MM.1S (cell line): ENCODE measurements around the gene LYL1.
A peak's percentile ranks its signal among the peaks of the same experiment; 100 is the strongest.

ENCODE experiments used
- DNase-seq: peaks from one replicate; pipeline ENCODE4 v3.0.0-alpha.2; 2015
- H2AFZ ChIP-seq: fragments of 300-600 bp; sonication (generic); 2 replicates; pipeline ENCODE4 v1.6.0; 2016; ENCODE audit warnings: antibody characterized with exemption, low read length
- H3F3A ChIP-seq: fragments of 300-600 bp; sonication (generic); 2 replicates; pipeline ENCODE4 v1.6.1; 2016; ENCODE audit warnings: mild to moderate bottlenecking, antibody characterized with exemption, low read length, moderate library complexity, mixed read lengths; ENCODE audit not compliant: insufficient read depth
- H3K27ac ChIP-seq: fragments of 300-600 bp; sonication (generic); 2 replicates; pipeline ENCODE4 v1.5.1; 2016; ENCODE audit warnings: mild to moderate bottlenecking, low read length
- H3K27me3 ChIP-seq: fragments of 300-600 bp; sonication (generic); replicated peaks from 2 replicates; pipeline ENCODE4 v1.6.0; 2016; ENCODE audit warnings: low read length; ENCODE audit not compliant: insufficient read depth
- H3K36me3 ChIP-seq: fragments of 300-600 bp; sonication (generic); replicated peaks from 2 replicates; pipeline ENCODE4 v1.6.1; 2016; ENCODE audit warnings: mild to moderate bottlenecking, low read length, mixed read lengths; ENCODE audit not compliant: insufficient read depth
- H3K4me1 ChIP-seq: fragments of 300-600 bp; sonication (generic); 2 replicates; pipeline ENCODE4 v1.6.1; 2016; ENCODE audit warnings: low read length, mixed read lengths
- H3K4me2 ChIP-seq: fragments of 300-600 bp; sonication (generic); 2 replicates; pipeline ENCODE4 v1.6.0; 2016; ENCODE audit warnings: low read depth, low read length
- H3K4me3 ChIP-seq: fragments of 300-600 bp; sonication (generic); 2 replicates; pipeline ENCODE4 v1.5.1; 2016; ENCODE audit warnings: low read length, mixed read lengths
- H3K79me2 ChIP-seq: fragments of 300-600 bp; sonication (generic); 2 replicates; pipeline ENCODE4 v1.6.1; 2016; ENCODE audit warnings: mixed run types, low read length, mixed read lengths
- H3K9ac ChIP-seq: fragments of 300-600 bp; sonication (generic); 2 replicates; pipeline ENCODE4 v1.6.1; 2016; ENCODE audit warnings: low read length, mixed read lengths
- H3K9me2 ChIP-seq: fragments of 300-600 bp; sonication (generic); replicated peaks from 2 replicates; pipeline ENCODE4 v1.6.1; 2016; ENCODE audit warnings: mild to moderate bottlenecking, low read length, mixed read lengths; ENCODE audit not compliant: insufficient read depth
- H3K9me3 ChIP-seq: fragments of 300-600 bp; sonication (generic); replicated peaks from 2 replicates; pipeline ENCODE4 v1.6.1; 2016; ENCODE audit warnings: mild to moderate bottlenecking, low read length, mixed read lengths; ENCODE audit not compliant: insufficient read depth
- H4K20me1 ChIP-seq: fragments of 300-600 bp; sonication (generic); 2 replicates; pipeline ENCODE4 v1.6.1; 2016; ENCODE audit warnings: mild to moderate bottlenecking, low read length, moderate library complexity, mixed read lengths; ENCODE audit not compliant: insufficient read depth
- EZH2 ChIP-seq: fragments of 300-600 bp; sonication (generic); optimal IDR thresholded peaks from 2 replicates; pipeline ENCODE3; 2017; ENCODE audit warnings: low read depth, mild to moderate bottlenecking, antibody characterized with exemption, low read length, mixed read lengths
- EZH2phosphoT487 ChIP-seq: fragments of 300-600 bp; sonication (generic); IDR thresholded peaks from 2 replicates; pipeline ENCODE4 v1.6.1; 2018; ENCODE audit warnings: antibody characterized with exemption, low read length
- TF ChIP-seq, protein P1 (sequence below): fragments of 300-600 bp; sonication (generic); IDR thresholded peaks from 2 replicates; pipeline ENCODE4 v1.5.1; 2016; ENCODE audit warnings: antibody characterized with exemption, low read length, mixed read lengths

LYL1 gene

DNA sequence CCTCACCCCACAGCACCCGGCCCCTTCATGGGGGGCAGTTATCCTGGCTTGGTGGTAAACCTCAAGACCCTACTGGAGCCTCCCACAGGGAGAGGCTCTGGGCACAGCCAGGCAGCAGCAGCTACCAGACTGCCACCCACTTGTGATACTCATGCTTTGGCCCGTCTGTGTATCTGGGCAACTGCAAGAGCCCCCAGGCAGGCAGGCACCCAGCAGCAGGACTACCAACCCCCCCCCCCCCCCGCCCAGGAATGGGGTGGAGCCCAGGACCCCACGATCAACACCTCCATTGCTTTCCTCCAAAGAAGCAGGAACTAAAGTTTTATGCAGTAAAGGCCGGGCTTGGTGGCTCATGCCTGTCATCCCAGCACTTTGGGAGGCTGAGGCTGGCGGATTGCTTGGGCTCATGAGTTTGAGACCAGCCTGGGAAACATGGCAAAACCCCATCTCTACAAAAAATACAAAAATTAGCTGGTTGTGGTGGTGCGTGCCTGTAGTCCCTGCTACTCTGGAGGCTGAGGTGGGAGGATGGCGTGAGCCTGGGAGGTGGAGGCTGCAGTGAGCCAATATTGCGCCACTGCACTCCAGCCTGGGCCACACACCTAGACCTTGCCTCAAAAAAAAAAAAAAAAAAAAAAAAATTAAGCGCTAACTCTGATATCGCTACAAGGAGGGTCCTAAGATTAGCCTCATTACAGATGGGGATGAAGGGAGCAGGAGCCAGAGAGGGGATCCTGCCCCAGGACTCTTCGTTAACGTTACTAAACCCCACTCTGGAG lies 1.1 kb upstream of the LYL1 start:
- peak overlapping the region; percentile 67 for H3K4me3 ChIP-seq
- H3K27ac ChIP-seq = peak overlapping the region; percentile 54; the same call in 1 of the 2 replicates
- H2AFZ ChIP-seq = peak overlapping the region; percentile 87
- peak overlapping the region; percentile 50; the same call in 1 of the 2 replicates for H3K9ac ChIP-seq
- H3K9me3 ChIP-seq = no peaks in the 10 kb centered on the region
- no peaks in the 10 kb centered on the region for H3K36me3 ChIP-seq
- no peaks in the 10 kb centered on the region for H4K20me1 ChIP-seq
- H3F3A ChIP-seq = peaks cover 20% of the 10 kb centered on the region
- peaks cover 5% of the 10 kb centered on the region for H3K79me2 ChIP-seq
- peaks cover 4% of the 10 kb centered on the region for H3K27me3 ChIP-seq
- DNase-seq = no peak
- TF ChIP-seq EZH2 (no peak), EZH2phosphoT487 (no peak)
- TF ChIP-seq, protein P1, sequence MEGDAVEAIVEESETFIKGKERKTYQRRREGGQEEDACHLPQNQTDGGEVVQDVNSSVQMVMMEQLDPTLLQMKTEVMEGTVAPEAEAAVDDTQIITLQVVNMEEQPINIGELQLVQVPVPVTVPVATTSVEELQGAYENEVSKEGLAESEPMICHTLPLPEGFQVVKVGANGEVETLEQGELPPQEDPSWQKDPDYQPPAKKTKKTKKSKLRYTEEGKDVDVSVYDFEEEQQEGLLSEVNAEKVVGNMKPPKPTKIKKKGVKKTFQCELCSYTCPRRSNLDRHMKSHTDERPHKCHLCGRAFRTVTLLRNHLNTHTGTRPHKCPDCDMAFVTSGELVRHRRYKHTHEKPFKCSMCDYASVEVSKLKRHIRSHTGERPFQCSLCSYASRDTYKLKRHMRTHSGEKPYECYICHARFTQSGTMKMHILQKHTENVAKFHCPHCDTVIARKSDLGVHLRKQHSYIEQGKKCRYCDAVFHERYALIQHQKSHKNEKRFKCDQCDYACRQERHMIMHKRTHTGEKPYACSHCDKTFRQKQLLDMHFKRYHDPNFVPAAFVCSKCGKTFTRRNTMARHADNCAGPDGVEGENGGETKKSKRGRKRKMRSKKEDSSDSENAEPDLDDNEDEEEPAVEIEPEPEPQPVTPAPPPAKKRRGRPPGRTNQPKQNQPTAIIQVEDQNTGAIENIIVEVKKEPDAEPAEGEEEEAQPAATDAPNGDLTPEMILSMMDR = no peak
- H3K9me2 ChIP-seq = no peaks in the 10 kb centered on the region
- H3K4me1 ChIP-seq = peaks cover 26% of the 10 kb centered on the region
- peak overlapping the region; percentile 95 for H3K4me2 ChIP-seq

DNA sequence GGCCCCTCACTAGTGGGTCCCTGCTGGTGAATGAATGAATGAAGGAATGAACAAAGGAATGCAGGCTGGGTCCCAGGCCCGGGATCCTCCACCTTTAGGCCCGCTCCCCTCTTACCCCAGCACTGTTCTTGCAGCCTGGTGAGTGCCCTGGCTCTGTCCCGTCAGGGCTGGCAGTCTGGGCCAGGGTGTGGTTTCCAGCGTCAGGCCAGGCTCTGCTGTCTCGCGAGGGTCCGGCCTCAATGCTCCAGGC lies 317 bp downstream of the LYL1 start:
- Histone ChIP-seq H3K4me2 (peak overlapping the region; percentile 95), H3K27ac (peak overlapping the region; percentile 54; the same call in 1 of the 2 replicates), H3K4me3 (peak overlapping the region; percentile 67)

DNA sequence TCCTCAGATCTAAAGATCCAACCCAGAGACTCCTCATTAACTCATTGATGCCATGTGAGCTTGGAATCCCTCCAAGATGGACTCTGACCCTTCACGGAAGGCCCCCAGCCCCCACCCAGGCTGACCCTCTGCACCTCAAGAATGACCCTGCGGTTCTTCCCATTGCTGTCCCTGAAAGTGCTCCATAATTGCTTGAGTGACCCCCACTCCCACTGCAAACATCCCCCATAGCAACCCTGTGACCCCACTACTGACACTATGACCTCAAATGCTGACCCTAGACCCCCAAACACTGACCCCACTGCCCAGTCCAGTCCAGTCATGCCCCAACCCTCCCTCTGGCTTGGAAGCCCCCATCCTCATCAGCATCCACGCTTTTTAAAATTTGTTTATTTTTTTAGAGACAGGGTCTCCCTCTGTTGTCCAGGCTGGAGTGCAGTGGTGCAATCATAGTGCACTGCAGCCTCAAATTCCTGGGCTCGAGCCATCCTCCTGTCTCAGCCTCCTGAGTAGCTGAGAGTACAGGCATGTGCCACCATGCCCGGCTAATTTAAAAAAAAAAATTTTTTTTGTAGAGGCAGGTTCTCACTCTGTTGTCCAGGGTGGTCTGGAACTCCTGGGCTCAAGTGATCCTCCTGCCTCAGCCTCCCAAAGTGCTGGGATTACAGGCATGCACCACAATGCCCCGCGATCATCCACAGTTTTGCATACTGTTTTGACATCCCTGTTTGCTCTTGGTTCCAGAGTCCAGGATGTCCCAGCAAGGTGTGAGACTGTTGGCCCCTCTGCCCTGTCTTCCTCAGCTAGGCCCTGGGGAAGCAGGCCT lies 855 bp downstream of the LYL1 start:
- no peaks in the 10 kb centered on the region for H3K9me3 ChIP-seq
- peaks cover 28% of the 10 kb centered on the region for H3K4me1 ChIP-seq
- no peaks in the 10 kb centered on the region for H4K20me1 ChIP-seq
- peak overlapping the region; percentile 67 for H3K4me3 ChIP-seq
- H3K79me2 ChIP-seq = peaks cover 5% of the 10 kb centered on the region
- H3K36me3 ChIP-seq = no peaks in the 10 kb centered on the region
- TF ChIP-seq, protein P1 = no peak
- no peak for TF ChIP-seq EZH2phosphoT487
- no peak for TF ChIP-seq EZH2
- H3K27me3 ChIP-seq = peaks cover 22% of the 10 kb centered on the region
- DNase-seq = no peak
- H2AFZ ChIP-seq = peak overlapping the region; percentile 87
- H3K27ac ChIP-seq = peak overlapping the region; percentile 54; the same call in 1 of the 2 replicates
- peak overlapping the region; percentile 95 for H3K4me2 ChIP-seq
- H3K9me2 ChIP-seq = no peaks in the 10 kb centered on the region
- H3F3A ChIP-seq = peaks cover 20% of the 10 kb centered on the region
- peak overlapping the region; percentile 56 for H3K9ac ChIP-seq

More for the DNA sequence above, 317 bp downstream of the LYL1 start:
- Histone ChIP-seq H3K36me3 (no peaks in the 10 kb centered on the region), H3F3A (peaks cover 20% of the 10 kb centered on the region), H3K4me1 (peaks cover 28% of the 10 kb centered on the region), H3K27me3 (peaks cover 17% of the 10 kb centered on the region), H3K9me3 (no peaks in the 10 kb centered on the region), H3K79me2 (peaks cover 5% of the 10 kb centered on the region), H4K20me1 (no peaks in the 10 kb centered on the region), H2AFZ (peak overlapping the region; percentile 87), H3K9me2 (no peaks in the 10 kb centered on the region), H3K9ac (peak overlapping the region; percentile 56)
- no peak for DNase-seq
- TF ChIP-seq, protein P1 = no peak
- no peak for TF ChIP-seq EZH2phosphoT487
- no peak for TF ChIP-seq EZH2
